Lower lobe of right lung (tissue), 2 donors: ENCODE data around the gene TXNL4A. TPM values are rescaled to one million over a fixed set of nuclear protein-coding genes. Genes with fewer than 3 reads are reported as not detected.

ENCODE experiments used
- ATAC-seq, 2 donors: fragments of 200-7000 bp; cut with Tn5 transposase; one replicate each; pipeline ENCODE4 v1.9.1; 2020 to 2022; ENCODE audit warnings: mild to moderate bottlenecking in 2 of 2, moderate library complexity in 2 of 2
- DNase-seq: peaks from one replicate; pipeline ENCODE4 v3.0.0-alpha.2; 2020
- H3K27ac ChIP-seq: fragments of 200-600 bp; one replicate; pipeline ENCODE4 v1.8.0; 2022
- H3K27me3 ChIP-seq: fragments of 200-600 bp; one replicate; pipeline ENCODE4 v1.8.0; 2022; ENCODE audit warnings: low read depth
- H3K36me3 ChIP-seq: fragments of 200-600 bp; one replicate; pipeline ENCODE4 v1.8.0; 2022; ENCODE audit warnings: mild to moderate bottlenecking
- H3K4me1 ChIP-seq: fragments of 200-600 bp; one replicate; pipeline ENCODE4 v1.8.0; 2022
- H3K4me3 ChIP-seq: fragments of 200-600 bp; one replicate; pipeline ENCODE4 v1.8.0; 2022; ENCODE audit warnings: mild to moderate bottlenecking
- H3K9me3 ChIP-seq: fragments of 200-600 bp; one replicate; pipeline ENCODE4 v1.8.0; 2022
- CTCF ChIP-seq: fragments of 200-600 bp; IDR thresholded peaks from one replicate; pipeline ENCODE4 v1.8.0; 2022; ENCODE audit warnings: antibody characterized with exemption, mild to moderate bottlenecking
- intact Hi-C: fragments of 100-400 bp; cut with DNase I; formaldehyde crosslinking; loops from one replicate; pipeline ENCODE4 v1.11.0; 2022
- total RNA-seq: library from RNA; stranded (reverse); fragmentation: NEBNext Ultra II Directional; extraction: Animal tissue kit (Norgen Biotek cat#: 25700); gene quantifications from one replicate; pipeline ENCODE4 v1.2.1, GENCODE V29; 2021
- donor health status: DM: no; HTN: yes; CAD: no; lungs with severe emphysema.

TXNL4A gene
- total RNA-seq, 1 donor from 2014 or later, result 78.7 TPM

- DNase-seq (peak; percentile 36), ATAC-seq (no peak)
- no peak for TF ChIP-seq CTCF
- no peaks in the 10 kb centered on the region for H3K9me3 ChIP-seq
- H3K36me3 ChIP-seq, result peaks cover 3% of the 10 kb centered on the region
- intact Hi-C loops, result no loop called here
- H3K4me1 ChIP-seq, result peaks cover 37% of the 10 kb centered on the region
- peak overlapping the region; percentile 43 for H3K27ac ChIP-seq
- H3K4me3 ChIP-seq, result no peak overlapping the region
- H3K27me3 ChIP-seq, result no peaks in the 10 kb centered on the region
These were observed 35.3 kb downstream of the TXNL4A start for GRCh38 chr18:79952996-79953559.

- H3K4me1 ChIP-seq, result peaks cover 43% of the 10 kb centered on the region
- peaks cover 3% of the 10 kb centered on the region for H3K36me3 ChIP-seq
- peak overlapping the region; percentile 84 for H3K27ac ChIP-seq
- no peak for TF ChIP-seq CTCF
- no peaks in the 10 kb centered on the region for H3K27me3 ChIP-seq
- ATAC-seq (no peak), DNase-seq (peak; percentile 48)
- intact Hi-C loops, result no loop called here
- H3K9me3 ChIP-seq, result no peaks in the 10 kb centered on the region
- peak overlapping the region; percentile 89 for H3K4me3 ChIP-seq
These were observed 35.8 kb downstream of the TXNL4A start for GRCh38 chr18:79952456-79952995.

GRCh38 chr18:79951545-79952455 lies 36.6 kb downstream of the TXNL4A start, which contains the start of gene SLC66A2:
Gene SLC66A2 (minus strand): TSS chr18:79951653. CDS start chr18:79950926, 727 bp downstream.
- DNase-seq (peak; percentile 95), ATAC-seq (peak; percentile 90 to 92)
- H3K27ac ChIP-seq, result peak within 1 kb of the TSS; percentile 84
- no peaks in the 10 kb centered on the region for H3K27me3 ChIP-seq
- H3K9me3 ChIP-seq, result no peaks in the 10 kb centered on the region
- peak within 1 kb of the TSS; percentile 89 for H3K4me3 ChIP-seq
- peaks cover 50% of the 10 kb centered on the region for H3K4me1 ChIP-seq
- intact Hi-C loops, result no loop called here
- no peak for TF ChIP-seq CTCF
- H3K36me3 ChIP-seq, result peaks cover 7% of the 10 kb centered on the region

GRCh38 chr18:79950515-79951341 lies 37.6 kb downstream of the TXNL4A start:
- Histone ChIP-seq H3K9me3 (no peaks in the 10 kb centered on the region), H3K27ac (peak overlapping the region; percentile 84), H3K4me3 (peak overlapping the region; percentile 89), H3K36me3 (peaks cover 13% of the 10 kb centered on the region), H3K27me3 (no peaks in the 10 kb centered on the region), H3K4me1 (peaks cover 59% of the 10 kb centered on the region)
- no peak for TF ChIP-seq CTCF
- DNase-seq, result peak; percentile 74
- intact Hi-C loops, result no loop called here
- peak; percentile 49 to 52 for ATAC-seq
